ENCODE measurements around the gene KCNH5.

- no peak for TF ChIP-seq EZH2 (IDR thresholded peaks at IDR 0.05; ENCODE audit: low read depth)
- no peak for TF ChIP-seq CTCF (conservative IDR thresholded peaks at IDR 0.05)
Observed at GRCh38 chr14:63091394-63091996, 46.2 kb upstream of the KCNH5 start.
